ENCODE data around the gene MTCL1. TPM values are rescaled to one million over a fixed set of nuclear protein-coding genes. Genes with fewer than 3 reads are reported as not detected.

MTCL1 gene
- total and polyA plus RNA-seq, 2 donors (not counting 1 experiment from before 2014, with no cell fraction given), result 35.0 to 56.0 TPM

DNA sequence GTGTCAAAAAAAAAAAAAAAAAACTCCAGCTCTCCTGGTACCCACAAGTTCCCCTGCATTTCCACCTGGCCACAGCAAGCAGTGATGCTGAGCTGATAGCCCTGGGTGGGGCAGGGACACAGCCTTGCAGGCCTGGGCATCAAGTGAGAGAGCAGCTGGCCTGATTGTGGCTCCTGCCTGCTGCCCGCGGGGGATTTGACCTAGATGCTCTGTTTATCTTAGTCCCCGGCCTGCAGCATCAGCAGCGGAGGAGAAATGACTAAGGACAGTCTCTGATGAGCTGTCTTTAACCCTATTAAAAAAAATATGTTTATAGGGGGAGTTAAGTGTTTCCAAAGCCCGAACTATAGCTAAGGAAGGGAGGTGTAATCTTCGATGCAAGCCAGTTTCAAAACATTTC is 102.6 kb downstream of the MTCL1 start:
- Histone ChIP-seq H3K27me3 (ENCODE audit: control insufficient read depth, insufficient read depth, low read length) (no peaks in the 10 kb centered on the region), H3K9me3 (ENCODE audit: control insufficient read depth, insufficient read depth, low read depth, low read length) (no peaks in the 10 kb centered on the region), H3K36me3 (ENCODE audit: control insufficient read depth, insufficient read depth, low read length) (peaks cover 14% of the 10 kb centered on the region), H3K4me1 (ENCODE audit: control insufficient read depth, extremely low read depth, insufficient read depth, low read length) (peaks cover 7% of the 10 kb centered on the region), H2AFZ (ENCODE audit: low read length) (no peak overlapping the region), H3K4me2 (ENCODE audit: extremely low read depth, insufficient read depth, low read length) (no peak overlapping the region), H3K9ac (ENCODE audit: insufficient read depth, low read length) (no peak overlapping the region), H3K27ac (ENCODE audit: insufficient read depth, low read length) (no peak overlapping the region), H3K4me3 (replicated peaks in 1 of 4; ENCODE audit: control extremely low read depth in 1 of 4, insufficient read depth in 1 of 4, low read depth in 3 of 4, low read length in 4 of 4) (no peak overlapping the region), H4K20me1 (ENCODE audit: control insufficient read depth, extremely low read depth, insufficient read depth, low read length) (no peaks in the 10 kb centered on the region), H3K79me2 (ENCODE audit: control insufficient read depth, insufficient read depth, low read length) (no peaks in the 10 kb centered on the region)
- TF ChIP-seq, protein P1, sequence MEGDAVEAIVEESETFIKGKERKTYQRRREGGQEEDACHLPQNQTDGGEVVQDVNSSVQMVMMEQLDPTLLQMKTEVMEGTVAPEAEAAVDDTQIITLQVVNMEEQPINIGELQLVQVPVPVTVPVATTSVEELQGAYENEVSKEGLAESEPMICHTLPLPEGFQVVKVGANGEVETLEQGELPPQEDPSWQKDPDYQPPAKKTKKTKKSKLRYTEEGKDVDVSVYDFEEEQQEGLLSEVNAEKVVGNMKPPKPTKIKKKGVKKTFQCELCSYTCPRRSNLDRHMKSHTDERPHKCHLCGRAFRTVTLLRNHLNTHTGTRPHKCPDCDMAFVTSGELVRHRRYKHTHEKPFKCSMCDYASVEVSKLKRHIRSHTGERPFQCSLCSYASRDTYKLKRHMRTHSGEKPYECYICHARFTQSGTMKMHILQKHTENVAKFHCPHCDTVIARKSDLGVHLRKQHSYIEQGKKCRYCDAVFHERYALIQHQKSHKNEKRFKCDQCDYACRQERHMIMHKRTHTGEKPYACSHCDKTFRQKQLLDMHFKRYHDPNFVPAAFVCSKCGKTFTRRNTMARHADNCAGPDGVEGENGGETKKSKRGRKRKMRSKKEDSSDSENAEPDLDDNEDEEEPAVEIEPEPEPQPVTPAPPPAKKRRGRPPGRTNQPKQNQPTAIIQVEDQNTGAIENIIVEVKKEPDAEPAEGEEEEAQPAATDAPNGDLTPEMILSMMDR (conservative IDR thresholded peaks at IDR 0.05 in 1 of 2, IDR thresholded peaks at IDR 0.05 in 1 of 2; ENCODE audit: low read depth in 1 of 2, low read length in 2 of 2), result no peak
- TF ChIP-seq EZH2 (IDR thresholded peaks at IDR 0.05; ENCODE audit: low read length, missing control alignments), result no peak
- DNase-seq (ENCODE audit: low read depth in 2 of 2), result no peak

DNA sequence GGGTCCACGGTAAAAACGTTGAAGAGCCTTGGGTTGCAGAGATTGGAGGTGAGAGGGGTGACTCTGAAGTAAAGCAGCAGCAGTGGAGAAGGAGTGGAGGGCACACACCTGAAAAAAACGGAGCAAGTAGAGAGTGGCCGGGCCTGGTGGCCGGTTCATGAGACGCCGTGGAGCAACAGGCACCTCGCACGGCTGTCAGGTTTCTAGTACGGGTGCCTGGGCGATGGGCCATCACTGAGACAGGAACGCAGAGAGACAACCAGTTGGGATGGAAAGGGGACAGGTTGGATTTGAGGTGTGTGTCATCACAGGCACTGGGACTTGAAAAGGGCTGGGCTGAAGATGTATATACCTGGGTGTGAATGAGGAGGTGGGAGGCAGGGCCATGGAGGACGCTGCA is 104.2 kb downstream of the MTCL1 start:
- no peak overlapping the region for H3K27ac ChIP-seq (ENCODE audit: insufficient read depth, low read length)
- DNase-seq (ENCODE audit: low read depth in 2 of 2), result no peak
- H3K27me3 ChIP-seq (ENCODE audit: control insufficient read depth, insufficient read depth, low read length), result no peaks in the 10 kb centered on the region
- peaks cover 10% of the 10 kb centered on the region for H3K4me1 ChIP-seq (ENCODE audit: control insufficient read depth, extremely low read depth, insufficient read depth, low read length)
- no peak overlapping the region for H3K9ac ChIP-seq (ENCODE audit: insufficient read depth, low read length)
- no peak overlapping the region for H3K4me3 ChIP-seq (replicated peaks in 1 of 4; ENCODE audit: control extremely low read depth in 1 of 4, insufficient read depth in 1 of 4, low read depth in 3 of 4, low read length in 4 of 4)
- H4K20me1 ChIP-seq (ENCODE audit: control insufficient read depth, extremely low read depth, insufficient read depth, low read length), result no peaks in the 10 kb centered on the region
- TF ChIP-seq EZH2 (IDR thresholded peaks at IDR 0.05; ENCODE audit: low read length, missing control alignments), result no peak
- TF ChIP-seq, protein P1 (conservative IDR thresholded peaks at IDR 0.05 in 1 of 2, IDR thresholded peaks at IDR 0.05 in 1 of 2; ENCODE audit: low read depth in 1 of 2, low read length in 2 of 2), result no peak
- no peak overlapping the region for H2AFZ ChIP-seq (ENCODE audit: low read length)
- peaks cover 14% of the 10 kb centered on the region for H3K36me3 ChIP-seq (ENCODE audit: control insufficient read depth, insufficient read depth, low read length)
- H3K9me3 ChIP-seq (ENCODE audit: control insufficient read depth, insufficient read depth, low read depth, low read length), result no peaks in the 10 kb centered on the region
- no peak overlapping the region for H3K4me2 ChIP-seq (ENCODE audit: extremely low read depth, insufficient read depth, low read length)
- no peaks in the 10 kb centered on the region for H3K79me2 ChIP-seq (ENCODE audit: control insufficient read depth, insufficient read depth, low read length)

DNA sequence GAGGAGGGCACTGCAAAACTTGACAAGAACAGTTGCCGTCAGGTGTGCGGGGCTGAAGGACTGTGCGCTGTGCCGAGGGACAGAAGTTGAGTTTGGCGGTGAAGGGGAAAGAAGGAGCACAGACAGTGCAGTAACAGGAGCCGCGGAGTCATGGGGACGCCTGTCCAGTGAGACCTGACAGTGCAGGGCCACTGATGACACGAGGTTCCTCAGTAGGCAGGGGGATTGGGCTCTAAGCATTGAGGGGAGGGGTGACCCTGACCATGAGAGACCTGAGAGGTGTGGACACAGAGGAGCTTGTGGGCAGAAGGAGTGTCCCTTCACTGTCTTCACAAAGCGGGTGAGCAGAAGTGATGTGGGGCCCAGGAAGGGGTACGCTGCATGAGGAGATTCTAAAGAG is 104.8 kb downstream of the MTCL1 start:
- TF ChIP-seq EZH2 (IDR thresholded peaks at IDR 0.05; ENCODE audit: low read length, missing control alignments), result no peak
- TF ChIP-seq, protein P1 (conservative IDR thresholded peaks at IDR 0.05 in 1 of 2, IDR thresholded peaks at IDR 0.05 in 1 of 2; ENCODE audit: low read depth in 1 of 2, low read length in 2 of 2), result no peak
- Histone ChIP-seq H3K9ac (ENCODE audit: insufficient read depth, low read length) (no peak overlapping the region), H2AFZ (ENCODE audit: low read length) (no peak overlapping the region), H3K4me3 (replicated peaks in 1 of 4; ENCODE audit: control extremely low read depth in 1 of 4, insufficient read depth in 1 of 4, low read depth in 3 of 4, low read length in 4 of 4) (no peak overlapping the region), H4K20me1 (ENCODE audit: control insufficient read depth, extremely low read depth, insufficient read depth, low read length) (no peaks in the 10 kb centered on the region), H3K27ac (ENCODE audit: insufficient read depth, low read length) (no peak overlapping the region), H3K27me3 (ENCODE audit: control insufficient read depth, insufficient read depth, low read length) (no peaks in the 10 kb centered on the region), H3K79me2 (ENCODE audit: control insufficient read depth, insufficient read depth, low read length) (no peaks in the 10 kb centered on the region), H3K36me3 (ENCODE audit: control insufficient read depth, insufficient read depth, low read length) (peaks cover 14% of the 10 kb centered on the region), H3K4me2 (ENCODE audit: extremely low read depth, insufficient read depth, low read length) (no peak overlapping the region), H3K4me1 (ENCODE audit: control insufficient read depth, extremely low read depth, insufficient read depth, low read length) (peaks cover 10% of the 10 kb centered on the region), H3K9me3 (ENCODE audit: control insufficient read depth, insufficient read depth, low read depth, low read length) (no peaks in the 10 kb centered on the region)
- DNase-seq (ENCODE audit: low read depth in 2 of 2), result no peak
